CD14-positive monocyte (primary cell): ENCODE results near the gene ACTL6A. TPM values are rescaled to one million over a fixed set of nuclear protein-coding genes. Genes with fewer than 3 reads are reported as not detected.

Experiments
- DNase-seq, 3 donors: peaks; one replicate each; pipeline ENCODE4 v3.0.0-alpha.2; 2011 to 2022
- H2AFZ ChIP-seq: 2 replicates; pipeline ENCODE4 v1.6.0; 2012; ENCODE audit warnings: mild to moderate bottlenecking, low read depth, low read length, inconsistent platforms; ENCODE audit not compliant: insufficient read depth, poor library complexity, severe bottlenecking
- H3K27ac ChIP-seq, 2 donors: 1 replicate in 1 of 2; 2 replicates in 1 of 2; pipeline ENCODE4 v1.5.1; 2012 to 2013; ENCODE audit warnings: low read length in 2 of 2, control low read depth in 1 of 2, inconsistent platforms in 1 of 2, low read depth in 1 of 2, mild to moderate bottlenecking in 1 of 2
- H3K27me3 ChIP-seq, 2 donors: one replicate each; pipeline versions ENCODE4 v1.6.0 to v1.6.1; 2011 to 2013; ENCODE audit warnings: low read length in 2 of 2; ENCODE audit not compliant: control insufficient read depth in 2 of 2, insufficient read depth in 2 of 2
- H3K36me3 ChIP-seq, 2 donors: replicated peaks in 1 of 2; 1 replicate in 1 of 2; 2 replicates in 1 of 2; pipeline versions ENCODE4 v1.5.1 to v1.6.1; 2012 to 2013; ENCODE audit warnings: low read length in 2 of 2, control low read depth in 1 of 2, inconsistent platforms in 1 of 2, mild to moderate bottlenecking in 1 of 2; ENCODE audit not compliant: insufficient read depth in 2 of 2, control insufficient read depth in 1 of 2
- H3K4me1 ChIP-seq, 2 donors: 1 replicate in 1 of 2; 2 replicates in 1 of 2; pipeline versions ENCODE4 v1.5.1 to v1.6.1; 2012 to 2013; ENCODE audit warnings: low read length in 2 of 2, control low read depth in 1 of 2, inconsistent platforms in 1 of 2, mild to moderate bottlenecking in 1 of 2, moderate library complexity in 1 of 2; ENCODE audit not compliant: insufficient read depth in 2 of 2, control insufficient read depth in 1 of 2
- H3K4me2 ChIP-seq: replicated peaks from 2 replicates; pipeline ENCODE3; 2012; ENCODE audit warnings: low read length, moderate library complexity, mild to moderate bottlenecking; ENCODE audit not compliant: poor library complexity, severe bottlenecking; ENCODE audit errors: extremely low read depth
- H3K4me3 ChIP-seq, 3 experiments: fragments of 200-600 bp in 1 of 3; sonication (generic) in 1 of 3; replicated peaks in 1 of 3; 1 replicate in 2 of 3; 2 replicates in 1 of 3; pipeline ENCODE4 v1.5.1; 2011 to 2013; ENCODE audit warnings: low read length in 3 of 3, mild to moderate bottlenecking in 3 of 3, control low read depth in 2 of 3, low read depth in 2 of 3, inconsistent platforms in 1 of 3, moderate library complexity in 1 of 3
- H3K79me2 ChIP-seq: 2 replicates; pipeline ENCODE4 v1.6.0; 2012; ENCODE audit warnings: mild to moderate bottlenecking, control low read depth, inconsistent platforms, low read length, moderate library complexity; ENCODE audit not compliant: insufficient read depth
- H3K9ac ChIP-seq: 2 replicates; pipeline ENCODE4 v1.6.0; 2017; ENCODE audit warnings: low read length, mild to moderate bottlenecking; ENCODE audit not compliant: insufficient read depth, poor library complexity, severe bottlenecking
- H3K9me3 ChIP-seq, 2 donors: replicated peaks in 1 of 2; 1 replicate in 1 of 2; 2 replicates in 1 of 2; pipeline versions ENCODE4 v1.5.1 to v1.6.1; 2012 to 2013; ENCODE audit warnings: low read length in 2 of 2, control low read depth in 1 of 2; ENCODE audit not compliant: control insufficient read depth in 1 of 2, insufficient read depth in 1 of 2
- H4K20me1 ChIP-seq: 2 replicates; pipeline ENCODE4 v1.6.0; 2012; ENCODE audit warnings: mild to moderate bottlenecking, low read length, control low read depth, moderate library complexity; ENCODE audit not compliant: insufficient read depth
- H3K27ac Mint-ChIP-seq, 7 donors: one replicate each; pipeline ENCODE4 v1.8.0; 2020; ENCODE audit warnings: mild to moderate bottlenecking in 7 of 7, mixed read lengths in 7 of 7, moderate library complexity in 6 of 7, inconsistent platforms in 2 of 7
- H3K27me3 Mint-ChIP-seq, 3 donors: one replicate each; pipeline ENCODE4 v1.8.0; 2021 to 2022; ENCODE audit warnings: low read depth in 3 of 3, mild to moderate bottlenecking in 3 of 3, mixed read lengths in 3 of 3, moderate library complexity in 3 of 3, inconsistent platforms in 1 of 3
- H3K36me3 Mint-ChIP-seq, 2 donors: one replicate each; pipeline ENCODE4 v1.8.0; 2020; ENCODE audit warnings: mixed read lengths in 2 of 2, inconsistent platforms in 1 of 2, mild to moderate bottlenecking in 1 of 2
- H3K4me1 Mint-ChIP-seq: one replicate; pipeline ENCODE4 v1.8.0; 2020; ENCODE audit warnings: mild to moderate bottlenecking, mixed read lengths
- H3K4me3 Mint-ChIP-seq, 2 donors: one replicate each; pipeline ENCODE4 v1.8.0; 2020; ENCODE audit warnings: mild to moderate bottlenecking in 2 of 2, mixed read lengths in 2 of 2, moderate library complexity in 1 of 2
- H3K9me3 Mint-ChIP-seq, 7 donors: one replicate each; pipeline ENCODE4 v1.8.0; 2020 to 2022; ENCODE audit warnings: mixed read lengths in 7 of 7, mild to moderate bottlenecking in 6 of 7, moderate library complexity in 6 of 7, inconsistent platforms in 2 of 7
- CTCF ChIP-seq: fragments of 200-600 bp; IDR thresholded peaks from one replicate; pipeline ENCODE4 v1.8.0; 2022; ENCODE audit warnings: antibody characterized with exemption, mild to moderate bottlenecking
- WGBS: methylation state at CpG from one replicate; pipeline ENCODE4 v1.1.5; 2013; ENCODE audit warnings: missing lambda C conversion rate; ENCODE audit not compliant: insufficient coverage; 5-methylcytosine and 5-hydroxymethylcytosine counted together
- intact Hi-C, 2 donors: fragments of 100-400 bp; cut with micrococcal nuclease; formaldehyde crosslinking; loops; one replicate each; pipeline versions ENCODE4 v1.15.0 to v1.15.1; 2023
- polyA plus RNA-seq, 3 donors: library from polyadenylated mRNA; depleted of rRNA in 1 of 3; unstranded in 2 of 3; stranded (reverse) in 1 of 3; fragments of 300-500 nt in 2 of 3; fragments of >200 nt in 1 of 3; fragmentation: Illumina TruSeq in 2 of 3; gene quantifications; 1 replicate in 2 of 3; 2 replicates in 1 of 3; pipeline ENCODE4 v1.2.3, GENCODE V29; 2012 to 2021

The ACTL6A gene
- polyA plus RNA-seq, 3 donors, result 28.2 to 37.2 (median 35.9) TPM

DNA sequence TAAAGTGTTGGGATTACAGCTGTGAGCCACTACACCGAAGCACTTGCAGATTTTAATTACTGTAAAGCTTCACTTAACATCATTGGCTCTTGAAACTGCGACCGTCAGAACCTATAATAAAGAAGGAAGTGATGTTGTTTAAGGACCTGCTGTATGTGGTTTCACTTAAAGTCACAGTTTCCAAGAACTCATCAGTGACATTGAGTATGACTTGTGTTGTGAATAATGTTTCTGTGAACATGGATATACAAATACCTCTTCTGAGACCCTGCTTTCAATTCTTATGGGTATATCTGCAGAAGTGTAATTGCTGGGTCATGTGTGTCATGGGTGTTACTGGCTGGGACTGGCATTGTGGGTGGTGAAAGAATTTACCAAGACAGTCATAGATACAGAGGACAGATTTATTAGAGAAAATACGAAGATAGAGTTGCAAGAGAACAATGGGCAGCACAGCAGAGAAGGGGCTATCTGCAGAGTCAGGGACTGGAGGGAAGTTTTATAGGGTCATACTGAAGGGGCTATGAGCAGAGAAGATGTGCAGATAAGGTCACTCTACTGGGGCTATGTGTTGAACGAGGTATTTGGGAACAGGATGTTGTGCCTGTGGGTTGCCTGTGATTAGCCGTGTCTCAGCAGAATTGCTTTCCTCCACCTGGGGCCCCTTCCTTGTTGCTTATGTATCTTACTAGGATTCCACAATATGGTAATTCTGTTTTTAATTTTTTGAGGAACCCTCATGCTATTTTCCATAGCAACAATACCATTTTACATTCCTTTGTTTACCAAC lies 46.4 kb downstream of the ACTL6A start:
- Mint-ChIP-seq H3K27ac (peak overlapping the region in 6 of 7 donors; percentile 32 to 84 (median 78)), H3K4me3 (no peak overlapping the region), H3K4me1 (peaks cover 31% of the 10 kb centered on the region), H3K36me3 (peaks cover 19 to 29% of the 10 kb centered on the region in 2 donors), H3K27me3 (peaks cover 0 to 2% (median 0%) of the 10 kb centered on the region in 3 donors), H3K9me3 (no peaks in the 10 kb centered on the region)
- H2AFZ ChIP-seq, result peak overlapping the region; percentile 27
- H3K4me1 ChIP-seq, result peaks cover 28 to 29% of the 10 kb centered on the region in 2 donors
- DNase-seq, result peak in 2 of 3 donors; percentile 6 to 9
- WGBS, result 60% methylated on average over 1 of the region's 6 CpGs
- no peak for TF ChIP-seq CTCF
- H3K4me3 ChIP-seq, result no peak overlapping the region
- peaks cover 26% of the 10 kb centered on the region for H4K20me1 ChIP-seq
- H3K27ac ChIP-seq, result peak overlapping the region in 1 of 2 donors; percentile 54
- H3K4me2 ChIP-seq, result no peak overlapping the region
- peaks cover 5 to 37% of the 10 kb centered on the region in 2 donors for H3K36me3 ChIP-seq
- intact Hi-C loops, result loop anchor here in 1 of 2 donors (5.0 kb wide), 1 partner anchor 262 kb away; the partner anchor contains the start of gene MFN1
- H3K27me3 ChIP-seq, result no peaks in the 10 kb centered on the region
- peaks cover 71% of the 10 kb centered on the region for H3K79me2 ChIP-seq
- no peaks in the 10 kb centered on the region for H3K9me3 ChIP-seq
- H3K9ac ChIP-seq, result no peak overlapping the region

- H3K4me1 ChIP-seq, result peaks cover 23 to 27% of the 10 kb centered on the region in 2 donors
- intact Hi-C loops, result no loop called here
- peaks cover 28% of the 10 kb centered on the region for H3K4me1 Mint-ChIP-seq
These were observed 47.3 kb downstream of the ACTL6A start for GRCh38 chr3:179610066-179610465.

More at GRCh38 chr3:179610066-179610465, 47.3 kb downstream of the ACTL6A start:
- H4K20me1 ChIP-seq, result peaks cover 26% of the 10 kb centered on the region
- H2AFZ ChIP-seq, result no peak overlapping the region
- H3K27me3 ChIP-seq, result no peaks in the 10 kb centered on the region
- H3K27ac Mint-ChIP-seq, result peak overlapping the region in 2 of 7 donors; percentile 13 to 63
- TF ChIP-seq CTCF, result no peak
- peaks cover 61% of the 10 kb centered on the region for H3K79me2 ChIP-seq
- no peak overlapping the region for H3K4me3 ChIP-seq
- H3K36me3 Mint-ChIP-seq, result peaks cover 19 to 29% of the 10 kb centered on the region in 2 donors
- no peak overlapping the region for H3K9ac ChIP-seq
- no CpG with 5 or more reads among the region's 4 CpGs for WGBS
- H3K9me3 Mint-ChIP-seq, result no peaks in the 10 kb centered on the region
- no peak overlapping the region for H3K27ac ChIP-seq
- H3K4me3 Mint-ChIP-seq, result no peak overlapping the region
- DNase-seq, result no peak
- peaks cover 5 to 37% of the 10 kb centered on the region in 2 donors for H3K36me3 ChIP-seq
- H3K4me2 ChIP-seq, result no peak overlapping the region
- H3K9me3 ChIP-seq, result no peaks in the 10 kb centered on the region
- H3K27me3 Mint-ChIP-seq, result peaks cover 0 to 2% (median 0%) of the 10 kb centered on the region in 3 donors
